Erythroblast (primary cell): Measurements from ENCODE around the gene LILRA2.

ENCODE experiments used
- GATA1 ChIP-seq: IDR thresholded peaks from 2 replicates; pipeline ENCODE4 v1.6.1; 2011; ENCODE audit warnings: low read depth, mild to moderate bottlenecking, control low read depth, low read length, moderate library complexity
- POLR2A ChIP-seq: IDR thresholded peaks from 2 replicates; pipeline ENCODE4 v1.6.1; 2011; ENCODE audit warnings: mild to moderate bottlenecking, low read length

- TF ChIP-seq POLR2A (no peak), GATA1 (no peak)
Observed at GRCh38 chr19:54549224-54549623, 24.4 kb upstream of the LILRA2 start.
